Measurements from ENCODE around the gene LRFN3. TPM values are rescaled to one million over a fixed set of nuclear protein-coding genes. Genes with fewer than 3 reads are reported as not detected.

Gene LRFN3
- total and polyA plus RNA-seq, 2 of the 13 experiments (the other 11 are each of a cell fraction or from before 2014, with no cell fraction given), result 0.74 to 1.6 TPM

GRCh38 chr19:35899547-35900214 is 36.5 kb upstream of the LRFN3 start (continued):
- TF ChIP-seq GPN1 (CRISPR knock-in tag; IDR thresholded peaks at IDR 0.05; ENCODE audit: borderline replicate concordance) (no peak), FOSL2 (CRISPR knock-in tag; IDR thresholded peaks at IDR 0.05) (0 out of 2 replicates have a peak, but pooled peaks have one; percentile 18), MXD4 (CRISPR knock-in tag; IDR thresholded peaks at IDR 0.05) (no peak), ELF4 (CRISPR knock-in tag; IDR thresholded peaks at IDR 0.05; ENCODE audit: borderline replicate concordance) (no peak), ZNF841 (CRISPR knock-in tag; IDR thresholded peaks at IDR 0.05; ENCODE audit: borderline replicate concordance) (no peak), MYC (CRISPR knock-in tag; IDR thresholded peaks at IDR 0.05; ENCODE audit: borderline replicate concordance) (peak; percentile 51; the same call in 1 of the 2 replicates), SMC3 (IDR thresholded peaks at IDR 0.05; ENCODE audit: low read length) (no peak), NONO (IDR thresholded peaks at IDR 0.05) (no peak), NONO (CRISPR knock-in tag; conservative IDR thresholded peaks at IDR 0.05) (no peak; the same call in 1 of the 2 replicates), GMEB1 (CRISPR knock-in tag; IDR thresholded peaks at IDR 0.05; ENCODE audit: borderline replicate concordance) (peak; percentile 93), DPF2 (CRISPR knock-in tag; IDR thresholded peaks at IDR 0.05; ENCODE audit: borderline replicate concordance, low read depth) (no peak), CREB1 (IDR thresholded peaks at IDR 0.05) (peak; percentile 52; the same call in 1 of the 2 replicates), CREB1 (CRISPR knock-in tag; IDR thresholded peaks at IDR 0.05) (peak; percentile 68), ZNF547 (CRISPR knock-in tag; IDR thresholded peaks at IDR 0.05) (no peak), SMYD3 (CRISPR knock-in tag; IDR thresholded peaks at IDR 0.05) (no peak), THAP11 (CRISPR knock-in tag; IDR thresholded peaks at IDR 0.05) (peak; percentile 61; the same call in 1 of the 2 replicates), ZNF451 (CRISPR knock-in tag; IDR thresholded peaks at IDR 0.05) (peak; percentile 17; the same call in 1 of the 2 replicates), MAX (IDR thresholded peaks at IDR 0.05) (peak; percentile 27; the same call in 1 of the 2 replicates), SRSF1 (optimal IDR thresholded peaks at IDR 0.05; ENCODE audit: low read depth, low read length) (no peak), YY1 (IDR thresholded peaks at IDR 0.05; ENCODE audit: insufficient read depth, insufficient replicate concordance, low read depth, low read length) (peak; percentile 13)
- TF ChIP-seq, protein P1, sequence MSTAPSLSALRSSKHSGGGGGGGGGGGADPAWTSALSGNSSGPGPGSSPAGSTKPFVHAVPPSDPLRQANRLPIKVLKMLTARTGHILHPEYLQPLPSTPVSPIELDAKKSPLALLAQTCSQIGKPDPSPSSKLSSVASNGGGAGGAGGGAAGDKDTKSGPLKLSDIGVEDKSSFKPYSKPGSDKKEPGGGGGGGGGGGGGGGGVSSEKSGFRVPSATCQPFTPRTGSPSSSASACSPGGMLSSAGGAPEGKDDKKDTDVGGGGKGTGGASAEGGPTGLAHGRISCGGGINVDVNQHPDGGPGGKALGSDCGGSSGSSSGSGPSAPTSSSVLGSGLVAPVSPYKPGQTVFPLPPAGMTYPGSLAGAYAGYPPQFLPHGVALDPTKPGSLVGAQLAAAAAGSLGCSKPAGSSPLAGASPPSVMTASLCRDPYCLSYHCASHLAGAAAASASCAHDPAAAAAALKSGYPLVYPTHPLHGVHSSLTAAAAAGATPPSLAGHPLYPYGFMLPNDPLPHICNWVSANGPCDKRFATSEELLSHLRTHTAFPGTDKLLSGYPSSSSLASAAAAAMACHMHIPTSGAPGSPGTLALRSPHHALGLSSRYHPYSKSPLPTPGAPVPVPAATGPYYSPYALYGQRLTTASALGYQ (CRISPR knock-in tag; IDR thresholded peaks at IDR 0.05), result no peak
- TF ChIP-seq, protein P2, sequence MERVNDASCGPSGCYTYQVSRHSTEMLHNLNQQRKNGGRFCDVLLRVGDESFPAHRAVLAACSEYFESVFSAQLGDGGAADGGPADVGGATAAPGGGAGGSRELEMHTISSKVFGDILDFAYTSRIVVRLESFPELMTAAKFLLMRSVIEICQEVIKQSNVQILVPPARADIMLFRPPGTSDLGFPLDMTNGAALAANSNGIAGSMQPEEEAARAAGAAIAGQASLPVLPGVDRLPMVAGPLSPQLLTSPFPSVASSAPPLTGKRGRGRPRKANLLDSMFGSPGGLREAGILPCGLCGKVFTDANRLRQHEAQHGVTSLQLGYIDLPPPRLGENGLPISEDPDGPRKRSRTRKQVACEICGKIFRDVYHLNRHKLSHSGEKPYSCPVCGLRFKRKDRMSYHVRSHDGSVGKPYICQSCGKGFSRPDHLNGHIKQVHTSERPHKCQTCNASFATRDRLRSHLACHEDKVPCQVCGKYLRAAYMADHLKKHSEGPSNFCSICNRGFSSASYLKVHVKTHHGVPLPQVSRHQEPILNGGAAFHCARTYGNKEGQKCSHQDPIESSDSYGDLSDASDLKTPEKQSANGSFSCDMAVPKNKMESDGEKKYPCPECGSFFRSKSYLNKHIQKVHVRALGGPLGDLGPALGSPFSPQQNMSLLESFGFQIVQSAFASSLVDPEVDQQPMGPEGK (CRISPR knock-in tag; IDR thresholded peaks at IDR 0.05), result peak; percentile 84
- TF ChIP-seq, protein P3, sequence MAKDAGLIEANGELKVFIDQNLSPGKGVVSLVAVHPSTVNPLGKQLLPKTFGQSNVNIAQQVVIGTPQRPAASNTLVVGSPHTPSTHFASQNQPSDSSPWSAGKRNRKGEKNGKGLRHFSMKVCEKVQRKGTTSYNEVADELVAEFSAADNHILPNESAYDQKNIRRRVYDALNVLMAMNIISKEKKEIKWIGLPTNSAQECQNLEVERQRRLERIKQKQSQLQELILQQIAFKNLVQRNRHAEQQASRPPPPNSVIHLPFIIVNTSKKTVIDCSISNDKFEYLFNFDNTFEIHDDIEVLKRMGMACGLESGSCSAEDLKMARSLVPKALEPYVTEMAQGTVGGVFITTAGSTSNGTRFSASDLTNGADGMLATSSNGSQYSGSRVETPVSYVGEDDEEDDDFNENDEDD (CRISPR knock-in tag; IDR thresholded peaks at IDR 0.05; ENCODE audit: borderline replicate concordance), result peak; percentile 34; the same call in 1 of the 2 replicates

All from HepG2 (cell line).